ENCODE results near the gene RTN4.

DNA sequence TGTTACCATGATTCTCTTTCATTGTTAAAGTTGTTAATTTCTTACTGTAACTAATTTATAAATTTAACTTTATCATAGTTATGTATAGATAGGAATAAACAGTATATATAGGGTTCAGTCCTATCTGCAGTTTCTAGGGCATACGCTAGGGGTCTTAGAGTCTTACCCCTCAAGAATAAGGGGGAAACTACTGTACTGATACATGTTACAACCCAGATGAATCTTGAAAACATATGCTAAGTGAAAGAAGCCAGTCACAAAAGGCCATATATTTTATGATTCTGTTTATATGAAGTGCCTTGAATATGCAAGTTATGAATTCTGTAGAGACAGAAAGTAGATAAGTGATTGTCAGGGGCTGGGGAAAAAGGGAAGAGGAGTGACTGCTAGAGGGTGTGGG lies 52.4 kb downstream of the RTN4 start:
- no peak for TF ChIP-seq SP1 (IDR thresholded peaks at IDR 0.05)
- TF ChIP-seq TARDBP (IDR thresholded peaks at IDR 0.05): no peak
- no peak for TF ChIP-seq NFRKB (IDR thresholded peaks at IDR 0.05)
- no peak for TF ChIP-seq SUZ12 (IDR thresholded peaks at IDR 0.05)
- no peak for TF ChIP-seq BHLHE40 (IDR thresholded peaks at IDR 0.05; ENCODE audit: borderline replicate concordance)
- TF ChIP-seq, protein P1, sequence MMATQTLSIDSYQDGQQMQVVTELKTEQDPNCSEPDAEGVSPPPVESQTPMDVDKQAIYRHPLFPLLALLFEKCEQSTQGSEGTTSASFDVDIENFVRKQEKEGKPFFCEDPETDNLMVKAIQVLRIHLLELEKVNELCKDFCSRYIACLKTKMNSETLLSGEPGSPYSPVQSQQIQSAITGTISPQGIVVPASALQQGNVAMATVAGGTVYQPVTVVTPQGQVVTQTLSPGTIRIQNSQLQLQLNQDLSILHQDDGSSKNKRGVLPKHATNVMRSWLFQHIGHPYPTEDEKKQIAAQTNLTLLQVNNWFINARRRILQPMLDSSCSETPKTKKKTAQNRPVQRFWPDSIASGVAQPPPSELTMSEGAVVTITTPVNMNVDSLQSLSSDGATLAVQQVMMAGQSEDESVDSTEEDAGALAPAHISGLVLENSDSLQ (IDR thresholded peaks at IDR 0.05): no peak
- no peak for TF ChIP-seq FOXA1 (IDR thresholded peaks at IDR 0.05)
- TF ChIP-seq ELF4 (IDR thresholded peaks at IDR 0.05): no peak
- TF ChIP-seq ZNF384 (IDR thresholded peaks at IDR 0.05): no peak
- no peak for TF ChIP-seq HDGF (IDR thresholded peaks at IDR 0.05; ENCODE audit: borderline replicate concordance)
- no peak for TF ChIP-seq FOXK2 (IDR thresholded peaks at IDR 0.05)

Measured in HEK293T (cell line).